HEK293 (cell line): ENCODE results near the gene SKAP1.

ENCODE experiments used
- BCL6B ChIP-seq: fragments of 450-650 bp; formaldehyde crosslinking; IDR thresholded peaks from 2 replicates; pipeline ENCODE4 v1.5.1; 2017; ENCODE audit warnings: missing biosample characterization, missing genetic modification characterization
- HOXC10 ChIP-seq: sonication (generic); formaldehyde crosslinking; IDR thresholded peaks from 2 replicates; pipeline ENCODE4 v1.8.1; 2023; ENCODE audit warnings: mild to moderate bottlenecking, missing genetic modification reagents
- KLF1 ChIP-seq: fragments of 450-650 bp; formaldehyde crosslinking; IDR thresholded peaks from 2 replicates; pipeline ENCODE4 v1.5.1; 2016; ENCODE audit warnings: missing biosample characterization, missing genetic modification characterization
- KLF10 ChIP-seq: fragments of 450-650 bp; IDR thresholded peaks from 2 replicates; pipeline ENCODE4 v1.5.1; 2018; ENCODE audit warnings: missing biosample characterization, mild to moderate bottlenecking, missing genetic modification characterization
- KLF9 ChIP-seq: fragments of 450-650 bp; formaldehyde crosslinking; IDR thresholded peaks from 2 replicates; pipeline ENCODE4 v1.5.1; 2016; ENCODE audit warnings: missing biosample characterization, missing genetic modification characterization, low read depth
- PRDM4 ChIP-seq: fragments of 450-650 bp; formaldehyde crosslinking; IDR thresholded peaks from 2 replicates; pipeline ENCODE4 v1.5.1; 2017; ENCODE audit warnings: missing biosample characterization, missing genetic modification characterization
- TCF7L2 ChIP-seq: IDR thresholded peaks from 2 replicates; pipeline ENCODE4 v1.6.1; 2011; ENCODE audit warnings: low read depth, mild to moderate bottlenecking, inconsistent platforms, low read length, moderate library complexity, borderline replicate concordance
- YY2 ChIP-seq: fragments of 450-650 bp; formaldehyde crosslinking; IDR thresholded peaks from 2 replicates; pipeline ENCODE4 v1.5.1; 2016; ENCODE audit warnings: missing biosample characterization, missing genetic modification characterization
- ZBTB17 ChIP-seq: fragments of 450-650 bp; formaldehyde crosslinking; IDR thresholded peaks from 2 replicates; pipeline ENCODE4 v1.5.1; 2016; ENCODE audit warnings: missing biosample characterization, missing genetic modification characterization
- ZBTB20 ChIP-seq: fragments of 450-650 bp; formaldehyde crosslinking; IDR thresholded peaks from 2 replicates; pipeline ENCODE4 v1.5.1; 2016; ENCODE audit warnings: missing biosample characterization, missing genetic modification characterization
- ZBTB8A ChIP-seq: fragments of 450-650 bp; formaldehyde crosslinking; IDR thresholded peaks from 2 replicates; pipeline ENCODE4 v1.5.1; 2016; ENCODE audit warnings: missing biosample characterization, missing genetic modification characterization
- ZFP69B ChIP-seq: fragments of 450-650 bp; formaldehyde crosslinking; IDR thresholded peaks from 2 replicates; pipeline ENCODE4 v1.5.1; 2016; ENCODE audit warnings: missing biosample characterization, missing genetic modification characterization
- ZNF2 ChIP-seq: fragments of 450-650 bp; formaldehyde crosslinking; IDR thresholded peaks from 2 replicates; pipeline ENCODE4 v1.5.1; 2016; ENCODE audit warnings: missing biosample characterization, missing genetic modification characterization
- ZNF544 ChIP-seq: fragments of 450-650 bp; formaldehyde crosslinking; IDR thresholded peaks from 2 replicates; pipeline ENCODE4 v1.5.0; 2017; ENCODE audit warnings: missing biosample characterization, missing genetic modification characterization
- ZNF548 ChIP-seq: fragments of 450-650 bp; formaldehyde crosslinking; IDR thresholded peaks from 2 replicates; pipeline ENCODE4 v1.5.1; 2016; ENCODE audit warnings: missing biosample characterization, missing genetic modification characterization
- ZNF549 ChIP-seq: fragments of 450-650 bp; IDR thresholded peaks from 2 replicates; pipeline ENCODE4 v1.5.1; 2018; ENCODE audit warnings: missing biosample characterization, missing genetic modification characterization, mild to moderate bottlenecking, inconsistent platforms, moderate library complexity
- ZNF555 ChIP-seq: fragments of 450-650 bp; formaldehyde crosslinking; conservative IDR thresholded peaks from 2 replicates; pipeline ENCODE4 v1.5.1; 2017; ENCODE audit warnings: missing biosample characterization, mild to moderate bottlenecking, missing genetic modification characterization, inconsistent platforms
- ZNF560 ChIP-seq: fragments of 450-650 bp; formaldehyde crosslinking; IDR thresholded peaks from 2 replicates; pipeline ENCODE4 v1.5.1; 2017; ENCODE audit warnings: missing biosample characterization, missing genetic modification characterization, borderline replicate concordance
- ZSCAN23 ChIP-seq: fragments of 450-650 bp; formaldehyde crosslinking; IDR thresholded peaks from 2 replicates; pipeline ENCODE4 v1.5.1; 2016; ENCODE audit warnings: missing biosample characterization, missing genetic modification characterization
- TF ChIP-seq, protein P1 (sequence below): fragments of 450-650 bp; formaldehyde crosslinking; IDR thresholded peaks from 2 replicates; pipeline ENCODE4 v1.5.1; 2016; ENCODE audit warnings: missing biosample characterization, missing genetic modification characterization, borderline replicate concordance
- TF ChIP-seq, protein P2 (sequence below): fragments of 450-650 bp; formaldehyde crosslinking; IDR thresholded peaks from 2 replicates; pipeline ENCODE4 v1.5.1; 2016; ENCODE audit warnings: missing biosample characterization, missing genetic modification characterization
- TF ChIP-seq, protein P3 (sequence below): fragments of 450-650 bp; formaldehyde crosslinking; IDR thresholded peaks from 2 replicates; pipeline ENCODE4 v1.5.1; 2016; ENCODE audit warnings: missing biosample characterization, missing genetic modification characterization

SKAP1 gene

GRCh38 chr17:48162946-48163506 is 267.0 kb downstream of the SKAP1 start (continued):
- TF ChIP-seq PRDM4 (tag by site-specific recombination) = peak; percentile 60
- no peak for TF ChIP-seq ZNF560 (tag by site-specific recombination)
- TF ChIP-seq TCF7L2 = no peak
- TF ChIP-seq, protein P1, sequence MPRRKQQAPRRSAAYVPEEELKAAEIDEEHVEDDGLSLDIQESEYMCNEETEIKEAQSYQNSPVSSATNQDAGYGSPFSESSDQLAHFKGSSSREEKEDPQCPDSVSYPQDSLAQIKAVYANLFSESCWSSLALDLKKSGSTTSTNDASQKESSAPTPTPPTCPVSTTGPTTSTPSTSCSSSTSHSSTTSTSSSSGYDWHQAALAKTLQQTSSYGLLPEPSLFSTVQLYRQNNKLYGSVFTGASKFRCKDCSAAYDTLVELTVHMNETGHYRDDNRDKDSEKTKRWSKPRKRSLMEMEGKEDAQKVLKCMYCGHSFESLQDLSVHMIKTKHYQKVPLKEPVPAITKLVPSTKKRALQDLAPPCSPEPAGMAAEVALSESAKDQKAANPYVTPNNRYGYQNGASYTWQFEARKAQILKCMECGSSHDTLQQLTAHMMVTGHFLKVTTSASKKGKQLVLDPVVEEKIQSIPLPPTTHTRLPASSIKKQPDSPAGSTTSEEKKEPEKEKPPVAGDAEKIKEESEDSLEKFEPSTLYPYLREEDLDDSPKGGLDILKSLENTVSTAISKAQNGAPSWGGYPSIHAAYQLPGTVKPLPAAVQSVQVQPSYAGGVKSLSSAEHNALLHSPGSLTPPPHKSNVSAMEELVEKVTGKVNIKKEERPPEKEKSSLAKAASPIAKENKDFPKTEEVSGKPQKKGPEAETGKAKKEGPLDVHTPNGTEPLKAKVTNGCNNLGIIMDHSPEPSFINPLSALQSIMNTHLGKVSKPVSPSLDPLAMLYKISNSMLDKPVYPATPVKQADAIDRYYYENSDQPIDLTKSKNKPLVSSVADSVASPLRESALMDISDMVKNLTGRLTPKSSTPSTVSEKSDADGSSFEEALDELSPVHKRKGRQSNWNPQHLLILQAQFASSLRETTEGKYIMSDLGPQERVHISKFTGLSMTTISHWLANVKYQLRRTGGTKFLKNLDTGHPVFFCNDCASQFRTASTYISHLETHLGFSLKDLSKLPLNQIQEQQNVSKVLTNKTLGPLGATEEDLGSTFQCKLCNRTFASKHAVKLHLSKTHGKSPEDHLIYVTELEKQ (tag by site-specific recombination) = peak; percentile 22; the same call in 1 of the 2 replicates
- TF ChIP-seq, protein P2, sequence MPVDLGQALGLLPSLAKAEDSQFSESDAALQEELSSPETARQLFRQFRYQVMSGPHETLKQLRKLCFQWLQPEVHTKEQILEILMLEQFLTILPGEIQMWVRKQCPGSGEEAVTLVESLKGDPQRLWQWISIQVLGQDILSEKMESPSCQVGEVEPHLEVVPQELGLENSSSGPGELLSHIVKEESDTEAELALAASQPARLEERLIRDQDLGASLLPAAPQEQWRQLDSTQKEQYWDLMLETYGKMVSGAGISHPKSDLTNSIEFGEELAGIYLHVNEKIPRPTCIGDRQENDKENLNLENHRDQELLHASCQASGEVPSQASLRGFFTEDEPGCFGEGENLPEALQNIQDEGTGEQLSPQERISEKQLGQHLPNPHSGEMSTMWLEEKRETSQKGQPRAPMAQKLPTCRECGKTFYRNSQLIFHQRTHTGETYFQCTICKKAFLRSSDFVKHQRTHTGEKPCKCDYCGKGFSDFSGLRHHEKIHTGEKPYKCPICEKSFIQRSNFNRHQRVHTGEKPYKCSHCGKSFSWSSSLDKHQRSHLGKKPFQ (tag by site-specific recombination) = 0 out of 2 replicates have a peak, but pooled peaks have one; percentile 19
- no peak for TF ChIP-seq ZNF544 (tag by site-specific recombination)
- TF ChIP-seq KLF9 (tag by site-specific recombination) = no peak
- no peak for TF ChIP-seq HOXC10
- TF ChIP-seq KLF1 (tag by site-specific recombination) = no peak
- TF ChIP-seq YY2 = no peak
- peak; percentile 10; the same call in 1 of the 2 replicates for TF ChIP-seq ZBTB8A (tag by site-specific recombination)
- no peak for TF ChIP-seq ZNF555
- peak; percentile 93 for TF ChIP-seq ZBTB17 (tag by site-specific recombination)
- TF ChIP-seq ZBTB20 (tag by site-specific recombination) = peak; percentile 26; the same call in 1 of the 2 replicates
- peak; percentile 69 for TF ChIP-seq KLF10
- TF ChIP-seq ZSCAN23 (tag by site-specific recombination) = no peak
- no peak for TF ChIP-seq ZFP69B (tag by site-specific recombination)
- TF ChIP-seq ZNF549 (tag by site-specific recombination) = no peak
- no peak for TF ChIP-seq ZNF2 (tag by site-specific recombination)
- no peak for TF ChIP-seq ZNF548 (tag by site-specific recombination)
- TF ChIP-seq, protein P3, sequence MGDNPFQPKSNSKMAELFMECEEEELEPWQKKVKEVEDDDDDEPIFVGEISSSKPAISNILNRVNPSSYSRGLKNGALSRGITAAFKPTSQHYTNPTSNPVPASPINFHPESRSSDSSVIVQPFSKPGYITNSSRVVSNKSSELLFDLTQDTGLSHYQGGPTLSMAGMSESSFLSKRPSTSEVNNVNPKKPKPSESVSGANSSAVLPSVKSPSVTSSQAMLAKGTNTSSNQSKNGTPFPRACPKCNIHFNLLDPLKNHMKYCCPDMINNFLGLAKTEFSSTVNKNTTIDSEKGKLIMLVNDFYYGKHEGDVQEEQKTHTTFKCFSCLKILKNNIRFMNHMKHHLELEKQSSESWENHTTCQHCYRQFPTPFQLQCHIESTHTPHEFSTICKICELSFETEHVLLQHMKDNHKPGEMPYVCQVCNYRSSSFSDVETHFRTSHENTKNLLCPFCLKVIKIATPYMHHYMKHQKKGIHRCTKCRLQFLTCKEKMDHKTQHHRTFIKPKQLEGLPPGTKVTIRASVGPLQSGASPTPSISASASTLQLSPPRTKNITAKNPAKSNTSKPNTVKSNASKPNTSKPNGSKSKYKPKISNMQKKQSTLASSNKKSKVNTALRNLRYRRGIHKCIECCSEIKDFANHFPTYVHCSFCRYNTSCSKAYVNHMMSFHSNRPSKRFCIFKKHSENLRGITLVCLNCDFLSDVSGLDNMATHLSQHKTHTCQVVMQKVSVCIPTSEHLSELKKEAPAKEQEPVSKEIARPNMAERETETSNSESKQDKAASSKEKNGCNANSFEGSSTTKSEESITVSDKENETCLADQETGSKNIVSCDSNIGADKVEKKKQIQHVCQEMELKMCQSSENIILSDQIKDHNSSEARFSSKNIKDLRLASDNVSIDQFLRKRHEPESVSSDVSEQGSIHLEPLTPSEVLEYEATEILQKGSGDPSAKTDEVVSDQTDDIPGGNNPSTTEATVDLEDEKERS (tag by site-specific recombination) = no peak
- no peak for TF ChIP-seq BCL6B (tag by site-specific recombination)
